Hepatocyte (in vitro differentiated cells): ENCODE data around the gene JMJD1C.

ENCODE experiments used
- EZH2 ChIP-seq: fragments of 200-600 bp; sonication (generic); IDR thresholded peaks from 2 replicates; pipeline ENCODE4 v1.6.1; 2016; ENCODE audit warnings: antibody characterized with exemption, mild to moderate bottlenecking, borderline replicate concordance
- EZH2phosphoT487 ChIP-seq: fragments of 200-600 bp; sonication (generic); IDR thresholded peaks from one replicate; pipeline ENCODE4 v1.6.1; 2018; ENCODE audit warnings: antibody characterized with exemption, mild to moderate bottlenecking, low read depth, moderate library complexity; ENCODE audit not compliant: unreplicated experiment, severe bottlenecking
- TF ChIP-seq, protein P1 (sequence below): fragments of 200-600 bp; sonication (generic); IDR thresholded peaks from 2 replicates; pipeline ENCODE4 v1.5.1; 2016; ENCODE audit warnings: antibody characterized with exemption, mild to moderate bottlenecking; ENCODE audit not compliant: poor library complexity

DNA sequence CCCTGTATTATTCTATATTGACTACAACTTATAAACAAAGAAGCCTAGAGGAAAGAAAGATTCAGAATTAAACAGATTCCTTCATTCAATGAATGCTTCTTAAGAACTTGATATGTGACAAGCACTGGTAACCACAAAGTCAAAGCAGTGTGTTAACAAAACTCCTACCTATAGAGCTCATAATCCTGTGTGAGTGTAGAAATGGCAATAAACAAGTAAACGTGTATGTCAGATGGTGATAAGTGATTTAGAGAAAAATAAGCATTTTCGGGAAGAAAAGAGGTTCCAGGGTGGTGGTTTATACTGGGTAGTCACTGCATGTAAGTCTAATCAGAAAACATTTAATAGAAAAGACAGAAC lies 141.3 kb downstream of the JMJD1C start:
- TF ChIP-seq, protein P1, sequence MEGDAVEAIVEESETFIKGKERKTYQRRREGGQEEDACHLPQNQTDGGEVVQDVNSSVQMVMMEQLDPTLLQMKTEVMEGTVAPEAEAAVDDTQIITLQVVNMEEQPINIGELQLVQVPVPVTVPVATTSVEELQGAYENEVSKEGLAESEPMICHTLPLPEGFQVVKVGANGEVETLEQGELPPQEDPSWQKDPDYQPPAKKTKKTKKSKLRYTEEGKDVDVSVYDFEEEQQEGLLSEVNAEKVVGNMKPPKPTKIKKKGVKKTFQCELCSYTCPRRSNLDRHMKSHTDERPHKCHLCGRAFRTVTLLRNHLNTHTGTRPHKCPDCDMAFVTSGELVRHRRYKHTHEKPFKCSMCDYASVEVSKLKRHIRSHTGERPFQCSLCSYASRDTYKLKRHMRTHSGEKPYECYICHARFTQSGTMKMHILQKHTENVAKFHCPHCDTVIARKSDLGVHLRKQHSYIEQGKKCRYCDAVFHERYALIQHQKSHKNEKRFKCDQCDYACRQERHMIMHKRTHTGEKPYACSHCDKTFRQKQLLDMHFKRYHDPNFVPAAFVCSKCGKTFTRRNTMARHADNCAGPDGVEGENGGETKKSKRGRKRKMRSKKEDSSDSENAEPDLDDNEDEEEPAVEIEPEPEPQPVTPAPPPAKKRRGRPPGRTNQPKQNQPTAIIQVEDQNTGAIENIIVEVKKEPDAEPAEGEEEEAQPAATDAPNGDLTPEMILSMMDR, result no peak
- no peak for TF ChIP-seq EZH2
- no peak for TF ChIP-seq EZH2phosphoT487
